A673 (cell line): ENCODE measurements around the gene MYH10. TPM values are rescaled to one million over a fixed set of nuclear protein-coding genes. Genes with fewer than 3 reads are reported as not detected.

Experiments
- BruUV-seq: library from RNA; stranded (reverse); fragments of 400-500 nt; replicated peaks from 2 replicates; lab custom pipeline; 2021; lab: Mats Ljungman, UMichigan
- CTCF ChIA-PET: fragments of 300-600 bp; sonication (Branson Sonifier 250); formaldehyde crosslinking; loops from one replicate; lab custom pipeline; 2022; ENCODE audit warnings: antibody characterized with exemption; lab: Charles Lee
- POLR2A ChIA-PET: fragments of 300-600 bp; sonication (Branson Sonifier 250); formaldehyde crosslinking; loops from one replicate; lab custom pipeline; 2022; ENCODE audit warnings: antibody characterized with exemption; ENCODE audit not compliant: low non-redundant PET; lab: Charles Lee
- DNase-seq: peaks from one replicate; pipeline ENCODE4 v3.0.0-alpha.2; 2015; ENCODE audit warnings: low spot score
- H3K27ac ChIP-seq: fragments of 200-600 bp; sonication (generic); 2 replicates; pipeline ENCODE4 v1.5.1; 2016; ENCODE audit warnings: mixed run types, low read depth, mild to moderate bottlenecking, mixed read lengths, antibody characterized with exemption, low read length; ENCODE audit not compliant: poor library complexity, severe bottlenecking
- H3K27me3 ChIP-seq: fragments of 200-600 bp; sonication (generic); replicated peaks from 2 replicates; pipeline ENCODE4 v1.6.1; 2017; ENCODE audit warnings: mixed run types, low read depth, mild to moderate bottlenecking, mixed read lengths, antibody characterized with exemption, low read length; ENCODE audit not compliant: insufficient read depth, poor library complexity
- H3K36me3 ChIP-seq: fragments of 200-600 bp; sonication (generic); 2 replicates; pipeline ENCODE4 v1.6.1; 2016; ENCODE audit warnings: mixed run types, mild to moderate bottlenecking, mixed read lengths, antibody characterized with exemption, low read length; ENCODE audit not compliant: insufficient read depth, poor library complexity, severe bottlenecking
- H3K4me1 ChIP-seq: fragments of 200-600 bp; sonication (generic); 2 replicates; pipeline ENCODE4 v1.6.1; 2017; ENCODE audit warnings: mixed run types, mild to moderate bottlenecking, mixed read lengths, antibody characterized with exemption, low read length; ENCODE audit not compliant: insufficient read depth, poor library complexity, severe bottlenecking
- H3K4me3 ChIP-seq: fragments of 200-600 bp; sonication (generic); 2 replicates; pipeline ENCODE4 v1.5.1; 2016; ENCODE audit warnings: low read depth, mixed run types, mild to moderate bottlenecking, mixed read lengths, low read length; ENCODE audit not compliant: poor library complexity, severe bottlenecking
- H3K9me3 ChIP-seq: fragments of 200-600 bp; sonication (generic); 2 replicates; pipeline ENCODE4 v1.6.1; 2016; ENCODE audit warnings: mixed run types, low read depth, mild to moderate bottlenecking, mixed read lengths, antibody characterized with exemption, low read length; ENCODE audit not compliant: poor library complexity, severe bottlenecking
- CTCF ChIP-seq: fragments of 300-800, 200-600 bp; sonication (generic); conservative IDR thresholded peaks from 2 replicates; pipeline ENCODE4 v1.5.1; 2017; ENCODE audit warnings: low read depth, mild to moderate bottlenecking, antibody characterized with exemption, low read length, moderate library complexity, mixed read lengths
- EZH2 ChIP-seq: fragments of 200-600 bp; sonication (generic); IDR thresholded peaks from 2 replicates; pipeline ENCODE4 v1.6.1; 2017; ENCODE audit warnings: borderline replicate concordance, low read depth, mild to moderate bottlenecking, mixed read lengths, antibody characterized with exemption, low read length; ENCODE audit not compliant: poor library complexity, severe bottlenecking
- intact Hi-C: fragments of 100-400 bp; cut with micrococcal nuclease; formaldehyde crosslinking; loops from one replicate; pipeline ENCODE4 v1.10.0; 2022; ENCODE audit not compliant: unreplicated experiment
- total RNA-seq: library from RNA; stranded (reverse); gene quantifications from 2 replicates; pipeline ENCODE4 v1.2.3, GENCODE V29; 2021

The MYH10 gene
- total RNA-seq, 1 experiment from 2014 or later, result 129 TPM

GRCh38 chr17:8459107-8459506, 171.4 kb downstream of the MYH10 start:
- Histone ChIP-seq H3K9me3 (no peaks in the 10 kb centered on the region), H3K27me3 (no peaks in the 10 kb centered on the region), H3K27ac (no peak overlapping the region), H3K36me3 (peaks cover 60% of the 10 kb centered on the region), H3K4me3 (no peak overlapping the region), H3K4me1 (no peaks in the 10 kb centered on the region)
- TF ChIP-seq EZH2, result no peak
- TF ChIP-seq CTCF, result no peak
- no TSS peak for BruUV-seq
- no peak for DNase-seq
- CTCF ChIA-PET, result no interaction called here
- intact Hi-C loops, result no loop called here
- POLR2A ChIA-PET, result no interaction called here

DNA sequence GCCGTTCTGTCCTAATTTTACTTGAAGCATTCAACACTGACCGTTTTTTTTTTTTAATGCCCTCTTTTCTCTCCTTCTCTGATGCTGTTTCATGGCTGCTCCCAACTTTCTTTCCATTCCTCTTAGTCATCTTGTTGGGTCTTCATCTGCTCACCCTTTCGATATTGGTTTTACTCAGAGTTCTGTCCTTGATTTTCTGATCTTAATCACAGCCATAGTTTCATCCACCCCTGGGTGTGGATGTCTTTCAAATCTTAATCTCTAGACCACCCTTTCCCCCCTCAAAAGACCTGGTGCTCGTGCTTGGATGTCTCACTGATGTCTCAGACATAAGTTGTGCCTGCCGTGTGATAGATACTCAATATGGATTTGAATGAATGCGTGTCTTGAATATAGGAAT, 172.4 kb downstream of the MYH10 start:
- H3K4me3 ChIP-seq, result no peak overlapping the region
- intact Hi-C loops, result no loop called here
- BruUV-seq, result no TSS peak
- H3K27me3 ChIP-seq, result no peaks in the 10 kb centered on the region
- CTCF ChIA-PET, result no interaction called here
- TF ChIP-seq EZH2 (no peak), CTCF (no peak)
- H3K9me3 ChIP-seq, result no peaks in the 10 kb centered on the region
- POLR2A ChIA-PET, result no interaction called here
- no peak for DNase-seq
- H3K36me3 ChIP-seq, result peaks cover 67% of the 10 kb centered on the region
- no peak overlapping the region for H3K27ac ChIP-seq
- H3K4me1 ChIP-seq, result no peaks in the 10 kb centered on the region

DNA sequence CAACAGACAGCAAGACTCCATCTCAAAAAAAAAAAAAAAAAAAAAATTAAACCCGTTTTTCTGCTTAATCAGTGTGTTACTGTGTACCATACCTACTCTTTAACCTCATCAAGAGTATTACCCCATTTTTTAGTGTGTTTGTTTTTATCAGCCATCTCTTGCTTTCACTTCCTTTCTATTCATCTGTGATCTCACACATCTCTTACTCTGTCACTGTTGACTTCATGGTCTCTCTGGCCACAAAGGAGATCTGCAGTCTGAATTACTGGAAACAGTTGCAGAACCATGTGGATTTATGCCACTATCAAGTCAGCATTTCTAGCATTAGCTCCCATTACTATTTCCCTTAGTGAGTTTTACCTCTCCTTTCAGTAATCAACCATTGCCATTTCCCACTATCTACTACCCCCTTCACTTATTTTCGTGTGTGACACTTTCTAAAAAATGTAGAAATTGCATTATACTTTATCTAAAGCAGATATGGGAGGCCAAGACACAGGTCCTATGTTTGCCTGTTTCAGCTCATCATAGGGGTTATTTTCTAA, 174.8 kb downstream of the MYH10 start:
- H3K27ac ChIP-seq, result no peak overlapping the region
- no peaks in the 10 kb centered on the region for H3K27me3 ChIP-seq
- no peak for DNase-seq
- TF ChIP-seq CTCF (no peak), EZH2 (no peak)
- CTCF ChIA-PET, result no interaction called here
- POLR2A ChIA-PET, result no interaction called here
- H3K9me3 ChIP-seq, result no peaks in the 10 kb centered on the region
- no peaks in the 10 kb centered on the region for H3K4me1 ChIP-seq
- H3K4me3 ChIP-seq, result no peak overlapping the region
- H3K36me3 ChIP-seq, result peaks cover 83% of the 10 kb centered on the region
- intact Hi-C loops, result no loop called here
- no TSS peak for BruUV-seq
